Nephron (organoid): ENCODE measurements around the gene CEND1.

Experiments
- H3K27ac Mint-ChIP-seq, 3 experiments: 2 replicates each; pipeline ENCODE4 v1.8.0; 2020; ENCODE audit warnings: mixed read lengths in 3 of 3, mild to moderate bottlenecking in 2 of 3, moderate library complexity in 1 of 3
- H3K27me3 Mint-ChIP-seq: 2 replicates; pipeline ENCODE4 v1.8.0; 2021; ENCODE audit warnings: low read depth, mild to moderate bottlenecking, moderate library complexity, mixed read lengths
- H3K36me3 Mint-ChIP-seq: 2 replicates; pipeline ENCODE4 v1.8.0; 2020; ENCODE audit warnings: low read depth, mixed read lengths
- H3K4me1 Mint-ChIP-seq: 2 replicates; pipeline ENCODE4 v1.8.0; 2020; ENCODE audit warnings: mixed read lengths
- H3K4me3 Mint-ChIP-seq, 3 experiments: 2 replicates each; pipeline ENCODE4 v1.8.0; 2020; ENCODE audit warnings: mild to moderate bottlenecking in 3 of 3, mixed read lengths in 3 of 3, moderate library complexity in 2 of 3
- H3K9me3 Mint-ChIP-seq: 2 replicates; pipeline ENCODE4 v1.8.0; 2020; ENCODE audit warnings: mixed read lengths
- CTCF ChIP-seq, 3 experiments: fragments of 200-600 bp; sonication (generic); IDR thresholded peaks; one replicate each; pipeline ENCODE4 v1.5.0; 2021; ENCODE audit warnings: antibody characterized with exemption in 3 of 3; ENCODE audit not compliant: unreplicated experiment in 3 of 3

The CEND1 gene

GRCh38 chr11:832529-833113 lies 42.7 kb upstream of the CEND1 start, which contains the start of gene CD151:
Gene CD151 (plus strand): TSS chr11:832952. CDS start chr11:836070, 3,118 bp downstream.
- H3K9me3 Mint-ChIP-seq: no peaks in the 10 kb centered on the region
- TF ChIP-seq CTCF (IDR thresholded peaks at IDR 0.05; ENCODE audit: unreplicated experiment in 3 of 3): no peak
- H3K36me3 Mint-ChIP-seq: no peaks in the 10 kb centered on the region
- peak within 1 kb of the TSS; percentile 25 to 69 (median 63) for H3K27ac Mint-ChIP-seq
- H3K4me3 Mint-ChIP-seq: peak within 1 kb of the TSS; percentile 85 to 87 (median 85)
- peaks cover 30% of the 10 kb centered on the region for H3K4me1 Mint-ChIP-seq
- peaks cover 30% of the 10 kb centered on the region for H3K27me3 Mint-ChIP-seq

- Mint-ChIP-seq H3K36me3 (no peaks in the 10 kb centered on the region), H3K4me1 (peaks cover 32% of the 10 kb centered on the region), H3K27ac (peak overlapping the region in 2 of 3 experiments; percentile 58 to 60), H3K27me3 (peaks cover 32% of the 10 kb centered on the region), H3K4me3 (peak overlapping the region; percentile 82 to 85 (median 82)), H3K9me3 (no peaks in the 10 kb centered on the region)
- no peak for TF ChIP-seq CTCF (IDR thresholded peaks at IDR 0.05; ENCODE audit: unreplicated experiment in 3 of 3)
Measured at GRCh38 chr11:831961-832528, 42.2 kb upstream of the CEND1 start.

GRCh38 chr11:831118-831864 lies 41.4 kb upstream of the CEND1 start:
- TF ChIP-seq CTCF (IDR thresholded peaks at IDR 0.05; ENCODE audit: unreplicated experiment in 3 of 3): no peak
- Mint-ChIP-seq H3K4me3 (peak overlapping the region; percentile 82 to 85 (median 82)), H3K27me3 (peaks cover 37% of the 10 kb centered on the region), H3K9me3 (no peaks in the 10 kb centered on the region), H3K27ac (peak overlapping the region in 2 of 3 experiments; percentile 20 to 60), H3K4me1 (peaks cover 32% of the 10 kb centered on the region), H3K36me3 (no peaks in the 10 kb centered on the region)

GRCh38 chr11:830295-831117 lies 40.6 kb upstream of the CEND1 start:
- Mint-ChIP-seq H3K4me1 (peaks cover 32% of the 10 kb centered on the region), H3K27ac (peak overlapping the region in 1 of 3 experiments; percentile 55), H3K36me3 (no peaks in the 10 kb centered on the region), H3K27me3 (peaks cover 38% of the 10 kb centered on the region), H3K4me3 (peak overlapping the region; percentile 59 to 82 (median 70)), H3K9me3 (no peaks in the 10 kb centered on the region)
- TF ChIP-seq CTCF (IDR thresholded peaks at IDR 0.05; ENCODE audit: unreplicated experiment in 3 of 3): no peak

- Mint-ChIP-seq H3K4me3 (peak overlapping the region; percentile 59 to 74 (median 70)), H3K27ac (peak overlapping the region in 1 of 3 experiments; percentile 55), H3K36me3 (peaks cover 6% of the 10 kb centered on the region), H3K4me1 (peaks cover 35% of the 10 kb centered on the region), H3K9me3 (no peaks in the 10 kb centered on the region), H3K27me3 (peaks cover 43% of the 10 kb centered on the region)
- no peak for TF ChIP-seq CTCF (IDR thresholded peaks at IDR 0.05; ENCODE audit: unreplicated experiment in 3 of 3)
Measured at GRCh38 chr11:829847-830294, 40.0 kb upstream of the CEND1 start.
